Dermis blood vessel endothelial cell (primary cell): ENCODE measurements around the gene CEP57L1. TPM values are rescaled to one million over a fixed set of nuclear protein-coding genes. Genes with fewer than 3 reads are reported as not detected.
A peak's percentile ranks its signal among the peaks of the same experiment; 100 is the strongest.
"Not testable (repeated sequence)": the region's sequence is repeated elsewhere in the genome, so short reads cannot be mapped to it uniquely, and the experiment has no call there.

Experiments used
- DNase-seq: peaks from one replicate; pipeline ENCODE4 v3.0.0; 2010
- total RNA-seq: library from RNA; depleted of rRNA; stranded (reverse); fragments of >200 nt; gene quantifications from 2 replicates; pipeline ENCODE4 v1.2.3, GENCODE V29; 2014

CEP57L1 gene
- total RNA-seq, 1 donor from 2014 or later, result 17.9 TPM

DNA sequence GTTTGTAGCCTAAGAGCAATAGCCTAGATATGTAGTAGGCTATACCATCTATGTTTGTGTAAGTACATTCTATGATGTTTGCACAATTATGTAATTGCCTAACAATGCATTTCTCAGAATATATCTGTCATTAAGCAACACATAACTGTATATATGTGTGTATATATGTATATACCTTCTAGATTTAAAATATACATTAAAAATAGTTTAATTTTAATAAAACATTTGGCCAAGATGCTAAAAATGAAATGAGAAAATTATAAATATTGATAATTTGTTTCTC, 21.2 kb upstream of the CEP57L1 start:
- no peak for DNase-seq

- no peak for DNase-seq
Measured at GRCh38 chr6:109075934-109076333, 19.4 kb upstream of the CEP57L1 start.

GRCh38 chr6:109076377-109076776, 18.9 kb upstream of the CEP57L1 start:
- no peak for DNase-seq

DNA sequence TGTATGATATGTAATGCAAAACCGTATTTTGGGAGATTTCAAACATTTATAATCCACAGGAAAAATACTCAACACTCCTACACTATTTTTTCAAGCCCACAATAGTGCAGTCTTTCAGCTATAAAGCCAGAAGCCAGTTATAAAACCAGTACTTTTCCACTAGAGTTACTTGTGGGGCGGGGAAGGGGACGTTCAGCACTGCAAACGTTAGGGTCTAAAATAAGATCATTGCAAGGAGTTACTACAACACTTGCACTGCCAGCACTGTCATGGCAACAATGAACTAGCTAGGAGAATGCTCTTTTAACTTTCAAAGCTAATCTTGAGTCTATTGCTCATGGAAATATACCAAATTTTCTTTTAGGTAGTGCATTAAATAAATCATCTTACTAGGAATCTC, 15.3 kb upstream of the CEP57L1 start:
- no peak for DNase-seq

DNA sequence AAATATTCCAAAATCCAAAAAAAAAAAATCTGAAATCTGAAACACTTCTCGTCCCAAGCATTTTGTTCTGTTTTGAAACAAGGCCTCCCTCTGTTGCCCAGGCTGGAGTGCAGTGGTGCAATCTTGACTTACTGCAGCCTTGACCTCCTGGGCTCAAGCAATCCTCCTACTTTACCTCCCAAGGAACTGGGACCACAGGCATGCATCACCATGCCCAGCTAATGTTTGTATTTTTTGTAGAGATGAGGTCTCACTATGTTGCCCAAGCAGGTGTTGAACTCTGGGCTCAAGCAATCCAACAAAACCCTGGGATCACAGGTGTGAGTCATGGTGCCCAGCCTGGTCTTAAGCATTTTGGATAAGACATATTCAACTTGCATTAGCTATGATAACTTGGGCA, 14.3 kb upstream of the CEP57L1 start:
- DNase-seq, result no peak

- no peak for DNase-seq
Measured at GRCh38 chr6:109081516-109082187, 13.7 kb upstream of the CEP57L1 start.

DNA sequence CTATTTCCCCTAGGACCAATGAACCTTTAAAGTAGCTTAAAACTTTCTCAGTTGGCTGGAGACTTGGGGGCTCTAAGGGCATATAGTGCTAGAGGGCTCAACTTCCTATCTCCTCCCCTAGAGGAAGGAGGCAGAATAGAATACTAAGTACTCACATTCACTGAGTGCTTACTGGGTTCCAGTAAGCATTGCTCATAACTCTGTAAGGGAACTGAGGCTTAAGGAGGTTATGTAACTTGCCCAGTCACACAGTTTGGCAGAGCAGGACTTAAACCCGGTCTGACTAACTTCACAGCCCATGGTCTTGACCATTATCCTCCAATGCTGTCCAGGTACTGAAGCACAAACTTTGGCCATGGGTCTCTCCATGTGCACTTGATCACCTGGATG, 13.1 kb upstream of the CEP57L1 start:
- DNase-seq, result no peak

DNA sequence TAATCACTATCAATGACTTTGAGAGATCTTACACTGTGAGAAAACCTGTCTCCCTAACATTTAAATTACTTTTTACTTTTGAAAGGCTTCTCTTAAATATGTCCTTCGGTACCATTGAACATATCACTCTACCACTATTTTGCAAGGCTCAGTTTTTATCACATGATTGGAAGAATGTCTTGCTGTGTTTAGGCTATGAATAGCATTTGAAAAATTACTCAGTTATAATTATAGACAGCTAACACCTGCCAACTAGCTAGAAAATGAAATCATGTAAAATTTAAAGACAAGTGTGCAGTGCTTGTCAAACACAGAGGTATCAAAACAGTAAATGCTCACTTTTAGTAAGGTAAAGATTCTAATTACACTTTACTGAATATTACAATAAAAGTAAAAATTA, 11.7 kb upstream of the CEP57L1 start:
- no peak for DNase-seq

GRCh38 chr6:109084146-109084545, 11.2 kb upstream of the CEP57L1 start:
- DNase-seq, result not testable (repeated sequence)

DNA sequence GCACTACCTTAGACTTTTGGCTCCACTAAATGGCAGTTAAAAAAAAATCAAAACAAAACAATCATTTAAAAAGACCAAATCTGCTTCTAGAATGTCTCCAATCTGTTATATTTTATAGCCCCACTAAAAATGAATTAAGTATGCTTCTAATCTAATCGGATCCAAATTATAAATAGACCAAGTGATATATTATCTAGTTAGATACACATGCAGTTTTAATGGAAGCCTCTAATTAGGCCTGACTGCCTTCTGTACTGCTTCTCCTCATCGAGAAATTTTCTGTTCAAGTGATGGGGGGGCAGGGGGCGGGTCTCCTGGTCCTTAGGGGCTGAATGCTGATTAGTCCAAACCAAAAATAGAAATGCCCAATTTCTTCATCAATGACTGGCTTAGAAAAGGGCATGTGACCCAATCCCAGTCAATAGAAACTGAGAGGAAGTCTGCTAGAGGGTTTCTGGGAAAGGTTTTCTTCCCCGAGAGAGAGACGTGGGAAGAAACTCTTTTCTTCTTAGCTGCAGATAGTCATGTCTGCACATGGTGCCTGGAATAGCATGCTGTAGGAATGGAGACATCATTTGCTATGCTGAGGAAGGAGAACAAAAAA, 7.5 kb upstream of the CEP57L1 start:
- DNase-seq, result no peak

DNA sequence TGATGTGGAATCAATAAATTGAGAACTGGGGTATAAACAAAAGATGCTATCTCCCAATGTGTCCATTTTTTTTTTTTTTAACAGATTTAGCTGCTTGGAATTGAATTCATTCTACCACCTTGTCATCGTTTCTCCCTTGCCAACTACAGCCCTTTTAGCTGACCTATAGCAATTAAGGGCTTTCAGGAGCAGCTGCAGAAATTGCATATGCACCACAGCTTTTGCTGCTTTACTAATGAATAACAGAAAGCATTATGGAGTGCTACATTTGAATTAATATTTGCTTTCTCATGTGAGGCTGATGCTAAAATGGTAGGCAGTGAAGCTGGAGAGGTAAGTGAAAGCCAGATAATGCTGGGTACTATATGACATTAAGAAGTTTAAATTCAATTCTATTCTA, 6.3 kb upstream of the CEP57L1 start:
- DNase-seq, result no peak

GRCh38 chr6:109091314-109092024, 3.8 kb upstream of the CEP57L1 start:
- DNase-seq, result no peak

GRCh38 chr6:109092074-109092473, 3.2 kb upstream of the CEP57L1 start:
- no peak for DNase-seq

GRCh38 chr6:109093732-109094415, 1.4 kb upstream of the CEP57L1 start:
- DNase-seq, result peak; percentile 28

DNA sequence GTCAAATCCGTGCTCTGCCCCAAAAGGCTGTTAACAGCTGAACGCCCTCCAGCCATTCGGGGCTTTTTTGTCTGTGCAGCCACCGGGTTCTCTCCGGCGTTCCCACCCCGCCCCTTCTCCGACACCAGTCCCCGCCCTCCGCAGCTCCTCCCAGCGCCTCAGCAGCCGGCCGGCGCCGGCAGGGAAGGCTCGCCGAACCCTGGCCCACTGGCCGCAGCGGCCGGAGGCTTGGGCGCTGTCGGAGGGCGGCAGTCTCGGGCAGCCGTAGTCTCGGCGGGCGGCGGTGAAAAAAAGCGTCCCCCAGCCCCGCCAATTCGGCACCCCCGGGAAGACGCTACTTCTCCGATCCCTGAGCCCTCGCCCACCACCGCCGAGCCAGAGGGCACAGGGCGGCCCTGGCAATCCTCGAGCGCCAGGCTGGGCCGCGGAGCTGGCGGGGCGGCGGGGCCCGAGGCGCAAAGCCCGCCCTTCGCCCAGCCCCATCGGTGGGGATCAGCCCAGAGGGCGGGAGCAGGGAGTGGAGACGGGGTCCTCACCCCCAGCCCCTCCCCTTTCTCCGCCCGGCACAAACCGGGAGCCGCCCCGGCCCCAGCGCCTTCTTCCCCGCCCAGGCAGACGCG, 781 bp upstream of the CEP57L1 start, which contains the start of gene SESN1:
Gene SESN1, minus strand, starts transcription at position 431 of the 620 bp plus-strand sequence. CDS start 773 bp downstream, outside the sequence.
- peak; percentile 93 for DNase-seq

- DNase-seq, result no peak
Measured at GRCh38 chr6:109095835-109096084, 453 bp downstream of the CEP57L1 start.

DNA sequence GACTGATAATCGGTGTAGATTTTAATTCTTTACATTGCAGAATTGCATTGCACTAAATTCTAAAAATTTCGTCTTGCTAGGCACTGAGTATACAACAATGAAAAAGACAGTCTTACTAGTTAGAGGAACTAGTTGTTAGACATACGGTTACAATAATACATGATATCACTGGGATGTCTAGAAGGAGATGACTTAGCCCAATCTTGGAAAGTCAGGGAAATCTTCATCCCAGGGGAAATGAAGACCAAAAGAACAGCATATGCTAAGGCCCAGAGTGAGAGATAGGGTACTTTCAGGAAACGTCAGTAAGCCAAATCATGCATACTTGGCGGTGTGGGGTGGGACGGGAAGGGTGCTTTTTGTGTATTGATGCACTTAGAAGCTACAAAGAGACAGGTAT, 901 bp downstream of the CEP57L1 start:
- DNase-seq, result no peak

DNA sequence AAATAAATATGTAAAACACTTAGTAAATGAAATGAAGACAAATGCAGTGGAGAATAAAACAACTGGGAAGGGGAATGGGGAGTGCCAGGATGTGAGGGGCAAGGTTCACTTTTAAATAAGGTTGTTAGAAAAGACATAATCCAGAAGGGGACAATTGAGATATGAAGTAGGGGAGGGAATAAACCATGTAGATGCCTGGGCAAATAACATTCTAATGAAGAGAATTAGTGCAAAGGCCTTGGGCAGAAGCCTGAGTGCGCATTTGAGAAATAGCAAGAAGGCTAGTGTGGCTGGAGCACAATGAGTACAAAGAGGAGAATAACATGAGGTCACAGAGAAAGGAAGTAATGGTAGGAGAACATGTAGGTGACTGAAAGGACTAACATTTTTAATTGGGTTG, 2.4 kb downstream of the CEP57L1 start:
- DNase-seq, result no peak

- no peak for DNase-seq
Measured at GRCh38 chr6:109102762-109103161, 7.5 kb downstream of the CEP57L1 start.

DNA sequence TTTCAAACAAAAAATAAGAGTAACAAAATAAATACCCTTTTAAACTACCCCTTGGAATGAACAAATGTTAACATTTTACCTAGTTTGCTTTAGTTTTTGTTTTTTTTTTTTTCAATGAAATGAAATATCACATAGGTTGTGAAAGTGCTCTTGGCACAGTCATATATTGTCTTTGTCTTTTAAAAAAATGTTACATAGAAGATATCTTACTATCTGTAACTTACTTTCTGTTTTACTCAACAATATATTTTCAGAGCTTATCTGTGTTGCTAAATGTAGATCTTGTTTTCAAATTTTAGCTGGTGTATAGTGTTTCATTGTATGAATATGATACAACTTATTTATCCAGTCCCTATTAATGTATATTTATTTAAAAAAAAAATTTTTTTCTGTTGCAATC, 8.6 kb downstream of the CEP57L1 start:
- no peak for DNase-seq

DNA sequence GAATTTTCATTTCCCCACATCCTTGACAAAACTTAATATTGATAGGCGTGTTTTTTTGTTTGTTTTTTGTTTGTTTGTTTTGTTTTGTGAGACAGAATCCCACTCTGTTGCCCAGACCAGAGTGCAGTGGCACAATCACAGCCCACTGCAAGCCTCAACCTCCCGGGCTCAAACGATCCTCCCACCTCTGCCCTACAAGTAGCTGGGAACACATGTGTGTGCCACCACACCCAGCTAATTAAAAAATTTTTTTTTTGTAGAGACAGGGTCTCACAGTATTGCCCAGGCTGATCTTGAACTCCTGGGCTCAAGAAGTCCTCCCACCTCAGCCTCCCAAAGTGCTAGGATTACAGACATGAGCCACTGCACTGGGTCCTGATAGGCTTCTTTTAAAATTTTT, 9.2 kb downstream of the CEP57L1 start:
- DNase-seq, result no peak

DNA sequence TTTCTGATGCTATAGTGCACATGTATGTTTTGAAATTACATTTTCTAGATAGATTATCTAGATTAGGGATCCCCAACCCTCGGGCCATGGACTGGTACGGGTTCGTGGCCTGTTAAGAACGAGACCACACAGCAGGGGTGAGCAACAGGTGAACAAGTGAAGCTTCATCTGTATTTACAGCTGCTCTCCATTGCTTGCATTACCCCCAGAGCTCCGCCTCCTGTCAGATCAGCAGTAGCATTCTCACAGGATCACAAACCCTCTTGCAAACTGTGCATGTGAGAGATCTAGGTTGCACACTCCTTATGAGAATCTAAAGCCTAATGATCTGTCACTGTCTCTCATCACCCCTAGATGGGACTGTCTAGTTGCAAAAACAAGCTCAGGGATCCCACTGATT, 10.4 kb downstream of the CEP57L1 start:
- DNase-seq, result no peak

GRCh38 chr6:109109663-109110062, 14.4 kb downstream of the CEP57L1 start:
- not testable (repeated sequence) for DNase-seq

DNA sequence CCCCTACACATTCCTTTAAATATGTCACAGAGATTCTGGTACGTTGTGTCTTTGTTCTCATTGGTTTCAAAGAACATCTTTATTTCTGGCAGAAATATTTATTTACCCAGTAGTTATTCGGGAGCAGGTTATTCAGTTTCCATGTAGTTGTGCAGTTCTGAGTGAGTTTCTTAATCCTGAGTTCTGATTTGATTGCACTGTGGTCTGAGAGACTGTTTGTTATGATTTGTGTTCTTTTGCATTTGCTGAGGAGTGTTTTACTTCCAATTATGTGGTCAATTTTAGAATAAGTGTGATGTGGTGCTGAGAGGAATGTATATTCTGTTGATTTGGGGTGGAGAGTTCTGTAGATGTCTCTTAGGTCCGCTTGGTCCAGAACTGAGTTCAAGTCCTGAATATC, 17.4 kb downstream of the CEP57L1 start:
- not testable (repeated sequence) for DNase-seq
